B cell (primary cell): ENCODE results near the gene CHFR. TPM values are rescaled to one million over a fixed set of nuclear protein-coding genes. Genes with fewer than 3 reads are reported as not detected.

ENCODE experiments used
- ATAC-seq: fragments of 200-7000 bp; cut with Tn5 transposase; one replicate; pipeline ENCODE4 v1.10.0; 2021; ENCODE audit warnings: low read depth, mild to moderate bottlenecking, moderate number of reproducible peaks, moderate library complexity
- CTCF ChIA-PET: fragments of 350-600 bp; sonication (Branson Sonifier 250); formaldehyde crosslinking; loops from one replicate; lab custom pipeline; 2021; ENCODE audit warnings: antibody characterized with exemption, inconsistent platforms; lab: Charles Lee
- POLR2A ChIA-PET: fragments of 350-600 bp; sonication (Branson Sonifier 250); formaldehyde crosslinking; loops from one replicate; lab custom pipeline; 2021; ENCODE audit warnings: antibody characterized with exemption; lab: Charles Lee
- DNase-seq: peaks from one replicate; pipeline ENCODE4 v3.0.0; 2013
- H2AFZ ChIP-seq: 2 replicates; pipeline ENCODE4 v1.6.1; 2012; ENCODE audit warnings: mild to moderate bottlenecking, low read depth, low read length; ENCODE audit not compliant: insufficient read depth, poor library complexity, severe bottlenecking
- H3K27ac ChIP-seq, 2 donors: 1 replicate in 1 of 2; 2 replicates in 1 of 2; pipeline ENCODE4 v1.5.1; 2012 to 2013; ENCODE audit warnings: low read length in 2 of 2, mild to moderate bottlenecking in 2 of 2, moderate library complexity in 1 of 2
- H3K27me3 ChIP-seq, 4 experiments: fragments of 200-600 bp in 1 of 4; sonication (generic) in 1 of 4; replicated peaks in 1 of 4; 1 replicate in 2 of 4; 2 replicates in 2 of 4; pipeline versions ENCODE4 v1.6.1 to v1.7.0; 2013 to 2016; ENCODE audit warnings: low read length in 3 of 4, mild to moderate bottlenecking in 2 of 4, mixed read lengths in 1 of 4, moderate library complexity in 1 of 4; ENCODE audit not compliant: insufficient read depth in 4 of 4, control insufficient read depth in 3 of 4; ENCODE audit errors: control extremely low read depth in 1 of 4
- H3K36me3 ChIP-seq, 2 experiments: replicated peaks in 1 of 2; 1 replicate in 1 of 2; 2 replicates in 1 of 2; pipeline versions ENCODE4 v1.6.1 to v1.7.1; 2013; ENCODE audit warnings: low read length in 1 of 2; ENCODE audit not compliant: insufficient read depth in 2 of 2, control insufficient read depth in 1 of 2; ENCODE audit errors: control extremely low read depth in 1 of 2, extremely low read depth in 1 of 2
- H3K4me1 ChIP-seq, 2 donors: fragments of 200-600 bp in 1 of 2; sonication (generic) in 1 of 2; 1 replicate in 1 of 2; 2 replicates in 1 of 2; pipeline versions ENCODE4 v1.5.1 to v1.6.1; 2013 to 2017; ENCODE audit warnings: low read length in 2 of 2; ENCODE audit not compliant: control insufficient read depth in 2 of 2, insufficient read depth in 2 of 2
- H3K4me2 ChIP-seq: replicated peaks from 2 replicates; pipeline ENCODE3; 2012; ENCODE audit warnings: mild to moderate bottlenecking, low read depth, low read length; ENCODE audit not compliant: poor library complexity, severe bottlenecking
- H3K4me3 ChIP-seq, 5 experiments: fragments of 200-600 bp in 1 of 5; sonication (generic) in 1 of 5; 1 replicate in 3 of 5; 2 replicates in 2 of 5; pipeline versions ENCODE4 v1.5.1 to v1.7.0; 2011 to 2016; ENCODE audit warnings: low read length in 4 of 5, mild to moderate bottlenecking in 4 of 5, low read depth in 2 of 5, control low read depth in 1 of 5, moderate library complexity in 1 of 5; ENCODE audit not compliant: insufficient read depth in 1 of 5; ENCODE audit errors: control extremely low read depth in 1 of 5, extremely low read depth in 1 of 5
- H3K79me2 ChIP-seq: fragments of 200-600 bp; sonication (generic); one replicate; pipeline ENCODE4 v1.6.0; 2016; ENCODE audit warnings: low read length; ENCODE audit not compliant: control insufficient read depth, insufficient read depth
- H3K9ac ChIP-seq: fragments of 200-600 bp; sonication (generic); 2 replicates; pipeline ENCODE4 v1.6.1; 2017; ENCODE audit warnings: mild to moderate bottlenecking, low read length, moderate library complexity
- H3K9me3 ChIP-seq, 3 donors: one replicate each; pipeline versions ENCODE4 v1.6.1 to v1.7.1; 2013; ENCODE audit warnings: low read length in 2 of 3; ENCODE audit not compliant: control insufficient read depth in 2 of 3, insufficient read depth in 1 of 3; ENCODE audit errors: control extremely low read depth in 1 of 3
- H4K20me1 ChIP-seq: 2 replicates; pipeline ENCODE4 v1.6.0; 2012; ENCODE audit warnings: mild to moderate bottlenecking, low read length; ENCODE audit not compliant: insufficient read depth, control insufficient read depth, poor library complexity, severe bottlenecking
- H3K27ac Mint-ChIP-seq: one replicate; pipeline ENCODE4 v1.8.0; 2021; ENCODE audit warnings: mixed read lengths
- H3K27me3 Mint-ChIP-seq: one replicate; pipeline ENCODE4 v1.8.0; 2021; ENCODE audit warnings: mixed read lengths
- H3K4me1 Mint-ChIP-seq: one replicate; pipeline ENCODE4 v1.8.0; 2021; ENCODE audit warnings: mixed read lengths
- H3K4me3 Mint-ChIP-seq: one replicate; pipeline ENCODE4 v1.8.0; 2021; ENCODE audit warnings: mixed read lengths
- H3K9me3 Mint-ChIP-seq: one replicate; pipeline ENCODE4 v1.8.0; 2022; ENCODE audit warnings: mixed read lengths; ENCODE audit not compliant: insufficient read depth
- CTCF ChIP-seq: fragments of 200-600 bp; IDR thresholded peaks from one replicate; pipeline ENCODE4 v1.8.0; 2022; ENCODE audit warnings: antibody characterized with exemption, mild to moderate bottlenecking
- EZH2 ChIP-seq: IDR thresholded peaks from 2 replicates; pipeline ENCODE4 v1.6.1; 2012; ENCODE audit warnings: borderline replicate concordance, low read depth, mild to moderate bottlenecking, moderate library complexity, low read length; ENCODE audit not compliant: insufficient read depth, poor library complexity, severe bottlenecking
- WGBS: methylation state at CpG from one replicate; pipeline ENCODE4 v1.1.5; 2013; ENCODE audit warnings: missing lambda C conversion rate; ENCODE audit not compliant: insufficient coverage; 5-methylcytosine and 5-hydroxymethylcytosine counted together
- intact Hi-C: fragments of 100-400 bp; cut with micrococcal nuclease; formaldehyde crosslinking; loops from one replicate; pipeline ENCODE4 v1.10.0; 2022
- polyA plus RNA-seq: library from polyadenylated mRNA; depleted of rRNA; stranded (reverse); fragments of >200 nt; gene quantifications from 2 replicates; pipeline ENCODE4 v1.2.3, GENCODE V29; 2012
- total RNA-seq, 2 donors: library from RNA; stranded (reverse); fragments of 120-200 nt in 1 of 2; gene quantifications; 1 replicate in 1 of 2; 2 replicates in 1 of 2; pipeline versions ENCODE4 v1.2.3 to v1.2.4, GENCODE V29; 2013 to 2022

CHFR gene
- total and polyA plus RNA-seq, 2 donors (not counting 1 experiment from before 2014, with no cell fraction given), result 83.8 to 92.5 TPM

GRCh38 chr12:132923356-132923909 lies 36.0 kb upstream of the CHFR start:
- intact Hi-C loops, result no loop called here
- no peaks in the 10 kb centered on the region for H3K27me3 Mint-ChIP-seq
- H3K4me3 Mint-ChIP-seq, result no peak overlapping the region
- ChIA-PET POLR2A (no interaction called here), CTCF (interaction anchor here (1.0 to 2.0 kb wide), 3 partner anchors 11 to 21 kb away, joined by 3 to 5 read pairs (median 3); no protein-coding TSS in a partner anchor)
- no CpG with 5 or more reads among the region's 1 CpG for WGBS
- Histone ChIP-seq H3K79me2 (no peaks in the 10 kb centered on the region), H3K9ac (no peak overlapping the region), H3K4me2 (no peak overlapping the region), H4K20me1 (no peaks in the 10 kb centered on the region), H3K27ac (no peak overlapping the region), H3K4me1 (no peaks in the 10 kb centered on the region), H2AFZ (no peak overlapping the region), H3K4me3 (no peak overlapping the region), H3K27me3 (no peaks in the 10 kb centered on the region), H3K9me3 (peaks cover 17 to 82% (median 62%) of the 10 kb centered on the region in 3 donors), H3K36me3 (no peaks in the 10 kb centered on the region)
- no peak overlapping the region for H3K27ac Mint-ChIP-seq
- DNase-seq, result no peak
- ATAC-seq, result no peak
- no peaks in the 10 kb centered on the region for H3K4me1 Mint-ChIP-seq
- TF ChIP-seq CTCF, result no peak
- no peak for TF ChIP-seq EZH2
- peaks cover 18% of the 10 kb centered on the region for H3K9me3 Mint-ChIP-seq

GRCh38 chr12:132922676-132923075 lies 35.3 kb upstream of the CHFR start:
- peaks cover 20% of the 10 kb centered on the region for H3K9me3 Mint-ChIP-seq
- H3K27ac Mint-ChIP-seq, result no peak overlapping the region
- Histone ChIP-seq H3K27ac (no peak overlapping the region), H4K20me1 (no peaks in the 10 kb centered on the region), H3K4me2 (no peak overlapping the region), H3K4me3 (no peak overlapping the region), H3K9ac (no peak overlapping the region), H3K79me2 (no peaks in the 10 kb centered on the region), H3K4me1 (no peaks in the 10 kb centered on the region), H2AFZ (no peak overlapping the region), H3K9me3 (peaks cover 17 to 84% (median 63%) of the 10 kb centered on the region in 3 donors), H3K27me3 (no peaks in the 10 kb centered on the region), H3K36me3 (no peaks in the 10 kb centered on the region)
- TF ChIP-seq EZH2 (no peak), CTCF (no peak)
- DNase-seq (no peak), ATAC-seq (no peak)
- WGBS, result 100% methylated on average over 1 of the region's 4 CpGs
- no peaks in the 10 kb centered on the region for H3K4me1 Mint-ChIP-seq
- POLR2A ChIA-PET, result interaction anchor here (0.6 kb wide), 1 partner anchor 22 kb away, joined by 3 read pairs; no protein-coding TSS in a partner anchor
- no peaks in the 10 kb centered on the region for H3K27me3 Mint-ChIP-seq
- intact Hi-C loops, result no loop called here
- no peak overlapping the region for H3K4me3 Mint-ChIP-seq
- CTCF ChIA-PET, result interaction anchor here (1.0 to 2.0 kb wide), 2 partner anchors 12 to 21 kb away, joined by 3 to 5 read pairs; no protein-coding TSS in a partner anchor
